Liver (tissue), 9 donors: ENCODE data around the gene MCTP1. TPM values are rescaled to one million over a fixed set of nuclear protein-coding genes. Genes with fewer than 3 reads are reported as not detected.

Source experiments
- DNase-seq: peaks from one replicate; pipeline ENCODE4 v3.0.0-alpha.2; 2017; ENCODE audit warnings: low spot score
- H3K27ac ChIP-seq, 2 donors: one replicate each; pipeline ENCODE4 v1.7.0; 2013; ENCODE audit warnings: inconsistent platforms in 2 of 2, low read length in 2 of 2, control low read depth in 1 of 2, low read depth in 1 of 2, mild to moderate bottlenecking in 1 of 2
- H3K27me3 ChIP-seq, 4 donors: one replicate each; pipeline versions ENCODE4 v1.6.1 to v1.7.0; 2013; ENCODE audit warnings: low read length in 3 of 4, inconsistent platforms in 1 of 4, mild to moderate bottlenecking in 1 of 4, moderate library complexity in 1 of 4; ENCODE audit not compliant: control insufficient read depth in 4 of 4, insufficient read depth in 4 of 4
- H3K36me3 ChIP-seq, 4 donors: one replicate each; pipeline versions ENCODE4 v1.6.1 to v1.7.0; 2013; ENCODE audit warnings: low read length in 3 of 4, mild to moderate bottlenecking in 3 of 4, low read depth in 1 of 4, moderate library complexity in 1 of 4; ENCODE audit not compliant: control insufficient read depth in 4 of 4, insufficient read depth in 3 of 4
- H3K4me1 ChIP-seq, 4 donors: one replicate each; pipeline versions ENCODE4 v1.6.1 to v1.7.0; 2013; ENCODE audit warnings: low read length in 3 of 4, mild to moderate bottlenecking in 3 of 4, moderate library complexity in 1 of 4; ENCODE audit not compliant: control insufficient read depth in 4 of 4, insufficient read depth in 4 of 4
- H3K4me3 ChIP-seq, 3 donors: one replicate each; pipeline versions ENCODE4 v1.6.1 to v1.7.0; 2013; ENCODE audit warnings: low read length in 3 of 3, control low read depth in 1 of 3, low read depth in 1 of 3, mild to moderate bottlenecking in 1 of 3
- H3K9ac ChIP-seq, 2 donors: one replicate each; pipeline ENCODE4 v1.7.0; 2013; ENCODE audit warnings: low read length in 2 of 2, mild to moderate bottlenecking in 2 of 2, moderate library complexity in 2 of 2, control low read depth in 1 of 2, low read depth in 1 of 2
- H3K9me3 ChIP-seq, 4 donors: one replicate each; pipeline versions ENCODE4 v1.6.1 to v1.7.0; 2013; ENCODE audit warnings: low read length in 3 of 4; ENCODE audit not compliant: control insufficient read depth in 4 of 4
- ATF3 ChIP-seq: IDR thresholded peaks from 2 replicates; pipeline ENCODE4 v1.6.1; 2016; ENCODE audit warnings: antibody characterized with exemption
- CTCF ChIP-seq: fragments of 150-350 bp; IDR thresholded peaks from 2 replicates; pipeline ENCODE4 v1.5.1; 2017; ENCODE audit warnings: improper control_type of control experiment, low read depth, low read length; ENCODE audit not compliant: missing input control
- EGR1 ChIP-seq, 2 donors: IDR thresholded peaks; 2 replicates each; pipeline ENCODE4 v1.6.1; 2016 to 2018; ENCODE audit warnings: antibody characterized with exemption in 2 of 2, low read depth in 2 of 2
- FOXA1 ChIP-seq: IDR thresholded peaks from 2 replicates; pipeline ENCODE4 v1.6.1; 2016; ENCODE audit warnings: antibody characterized with exemption
- FOXA2 ChIP-seq: IDR thresholded peaks from 2 replicates; pipeline ENCODE4 v1.6.1; 2016; ENCODE audit warnings: antibody characterized with exemption
- GABPA ChIP-seq, 2 donors: IDR thresholded peaks in 1 of 2; conservative IDR thresholded peaks in 1 of 2; 2 replicates each; pipeline ENCODE4 v1.6.1; 2016; ENCODE audit warnings: antibody characterized with exemption in 2 of 2, mild to moderate bottlenecking in 1 of 2, moderate library complexity in 1 of 2
- HNF4A ChIP-seq, 2 donors: conservative IDR thresholded peaks; 2 replicates each; pipeline ENCODE4 v1.6.1; 2016; ENCODE audit warnings: antibody characterized with exemption in 2 of 2, mild to moderate bottlenecking in 2 of 2
- HNF4G ChIP-seq: IDR thresholded peaks from 2 replicates; pipeline ENCODE4 v1.6.1; 2016; ENCODE audit warnings: antibody characterized with exemption
- JUND ChIP-seq, 2 donors: IDR thresholded peaks; 2 replicates each; pipeline ENCODE4 v1.6.1; 2016; ENCODE audit warnings: antibody characterized with exemption in 2 of 2
- MAX ChIP-seq: IDR thresholded peaks from 2 replicates; pipeline ENCODE4 v1.6.1; 2016; ENCODE audit warnings: antibody characterized with exemption
- NR2F2 ChIP-seq: IDR thresholded peaks from 2 replicates; pipeline ENCODE4 v1.6.1; 2016; ENCODE audit warnings: antibody characterized with exemption
- RAD21 ChIP-seq, 2 donors: IDR thresholded peaks; 2 replicates each; pipeline ENCODE4 v1.6.1; 2016; ENCODE audit warnings: antibody characterized with exemption in 2 of 2, mild to moderate bottlenecking in 2 of 2
- RXRA ChIP-seq, 2 donors: IDR thresholded peaks; 2 replicates each; pipeline ENCODE4 v1.6.1; 2017 to 2018; ENCODE audit warnings: antibody characterized with exemption in 2 of 2, mild to moderate bottlenecking in 1 of 2
- SP1 ChIP-seq: IDR thresholded peaks from 2 replicates; pipeline ENCODE4 v1.6.1; 2018; ENCODE audit warnings: antibody characterized with exemption, mild to moderate bottlenecking
- TAF1 ChIP-seq: conservative IDR thresholded peaks from 2 replicates; pipeline ENCODE4 v1.6.1; 2016; ENCODE audit warnings: antibody characterized with exemption, mild to moderate bottlenecking
- YY1 ChIP-seq: IDR thresholded peaks from 2 replicates; pipeline ENCODE4 v1.6.1; 2016; ENCODE audit warnings: antibody characterized with exemption, mild to moderate bottlenecking
- ZBTB33 ChIP-seq: IDR thresholded peaks from 2 replicates; pipeline ENCODE4 v1.6.1; 2016; ENCODE audit warnings: antibody characterized with exemption
- WGBS: extraction: QIAGEN DNeasy Blood & Tissue Kit; methylation state at CpG from one replicate; pipeline ENCODE4 v1.1.7; 2013; 5-methylcytosine and 5-hydroxymethylcytosine counted together
- polyA plus RNA-seq, 2 donors: library from polyadenylated mRNA; stranded (reverse) in 1 of 2; unstranded in 1 of 2; fragments of 200-250 nt in 1 of 2; fragments of >200 nt in 1 of 2; fragmentation: Nextera tagmentation in 1 of 2; extraction: Ambion mirVana in 1 of 2; gene quantifications; one replicate each; pipeline versions ENCODE4 v1.2.1 to v1.2.3, GENCODE V29; 2013 to 2015
- total RNA-seq, 2 donors: library from RNA; depleted of rRNA; stranded (reverse); fragments of >200 nt; gene quantifications; one replicate each; pipeline ENCODE4 v1.2.3, GENCODE V29; 2014
- TF ChIP-seq, protein P1 (sequence below): IDR thresholded peaks from 2 replicates; pipeline ENCODE4 v1.6.1; 2016; ENCODE audit warnings: antibody characterized with exemption, mild to moderate bottlenecking
- donor health status: healthy.
- donor health status: healthy.
- donor health status: healthy.
- donor health status: healthy.
- donor health status: healthy.

The MCTP1 gene
- total and polyA plus RNA-seq, 4 donors = 0.67 to 7.6 (median 4.3) TPM

DNA sequence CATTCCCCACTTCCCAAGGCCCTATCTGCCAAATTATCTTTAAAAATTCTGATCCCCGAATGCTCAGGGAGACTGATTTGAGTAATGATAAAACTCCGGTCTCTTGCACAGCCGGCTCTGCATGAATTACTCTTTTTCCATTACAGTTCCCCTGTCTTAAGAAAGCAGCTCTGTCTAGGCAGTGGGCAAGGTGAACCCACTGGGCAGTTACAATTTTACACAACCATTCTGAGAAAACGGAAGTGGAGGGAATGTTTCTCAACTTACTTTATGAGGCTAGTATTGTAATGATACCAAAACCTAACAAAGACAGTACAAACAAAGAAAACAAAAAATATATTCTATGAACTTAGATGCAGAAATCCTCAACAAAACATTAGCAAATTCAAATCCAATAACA lies 100.0 kb downstream of the MCTP1 start:
- Histone ChIP-seq H3K4me3 (no peak overlapping the region), H3K27me3 (no peaks in the 10 kb centered on the region), H3K4me1 (no peaks in the 10 kb centered on the region), H3K36me3 (no peaks in the 10 kb centered on the region), H3K27ac (no peak overlapping the region), H3K9me3 (no peaks in the 10 kb centered on the region), H3K9ac (no peak overlapping the region)
- no peak for DNase-seq
- 82% methylated on average over 4 of the region's 4 CpGs for WGBS
- TF ChIP-seq MAX = no peak
- TF ChIP-seq CTCF = no peak
- TF ChIP-seq, protein P1, sequence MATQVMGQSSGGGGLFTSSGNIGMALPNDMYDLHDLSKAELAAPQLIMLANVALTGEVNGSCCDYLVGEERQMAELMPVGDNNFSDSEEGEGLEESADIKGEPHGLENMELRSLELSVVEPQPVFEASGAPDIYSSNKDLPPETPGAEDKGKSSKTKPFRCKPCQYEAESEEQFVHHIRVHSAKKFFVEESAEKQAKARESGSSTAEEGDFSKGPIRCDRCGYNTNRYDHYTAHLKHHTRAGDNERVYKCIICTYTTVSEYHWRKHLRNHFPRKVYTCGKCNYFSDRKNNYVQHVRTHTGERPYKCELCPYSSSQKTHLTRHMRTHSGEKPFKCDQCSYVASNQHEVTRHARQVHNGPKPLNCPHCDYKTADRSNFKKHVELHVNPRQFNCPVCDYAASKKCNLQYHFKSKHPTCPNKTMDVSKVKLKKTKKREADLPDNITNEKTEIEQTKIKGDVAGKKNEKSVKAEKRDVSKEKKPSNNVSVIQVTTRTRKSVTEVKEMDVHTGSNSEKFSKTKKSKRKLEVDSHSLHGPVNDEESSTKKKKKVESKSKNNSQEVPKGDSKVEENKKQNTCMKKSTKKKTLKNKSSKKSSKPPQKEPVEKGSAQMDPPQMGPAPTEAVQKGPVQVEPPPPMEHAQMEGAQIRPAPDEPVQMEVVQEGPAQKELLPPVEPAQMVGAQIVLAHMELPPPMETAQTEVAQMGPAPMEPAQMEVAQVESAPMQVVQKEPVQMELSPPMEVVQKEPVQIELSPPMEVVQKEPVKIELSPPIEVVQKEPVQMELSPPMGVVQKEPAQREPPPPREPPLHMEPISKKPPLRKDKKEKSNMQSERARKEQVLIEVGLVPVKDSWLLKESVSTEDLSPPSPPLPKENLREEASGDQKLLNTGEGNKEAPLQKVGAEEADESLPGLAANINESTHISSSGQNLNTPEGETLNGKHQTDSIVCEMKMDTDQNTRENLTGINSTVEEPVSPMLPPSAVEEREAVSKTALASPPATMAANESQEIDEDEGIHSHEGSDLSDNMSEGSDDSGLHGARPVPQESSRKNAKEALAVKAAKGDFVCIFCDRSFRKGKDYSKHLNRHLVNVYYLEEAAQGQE = no peak
- TF ChIP-seq FOXA2 = no peak
- TF ChIP-seq TAF1 = no peak
- TF ChIP-seq SP1 = no peak
- no peak for TF ChIP-seq ATF3
- TF ChIP-seq GABPA (IDR thresholded peaks at IDR 0.05 in 1 of 2, conservative IDR thresholded peaks at IDR 0.05 in 1 of 2) = no peak
- no peak for TF ChIP-seq HNF4G
- TF ChIP-seq FOXA1 = no peak
- no peak for TF ChIP-seq RAD21 (IDR thresholded peaks at IDR 0.05)
- TF ChIP-seq JUND (IDR thresholded peaks at IDR 0.05) = no peak
- TF ChIP-seq HNF4A (conservative IDR thresholded peaks at IDR 0.05) = no peak
- no peak for TF ChIP-seq RXRA (IDR thresholded peaks at IDR 0.05)
- no peak for TF ChIP-seq ZBTB33
- no peak for TF ChIP-seq YY1
- TF ChIP-seq NR2F2 = no peak
- TF ChIP-seq EGR1 (IDR thresholded peaks at IDR 0.05; ENCODE audit: low read depth in 2 of 2) = no peak

GRCh38 chr5:95181644-95182043 lies 103.2 kb downstream of the MCTP1 start:
- no peak overlapping the region for H3K9ac ChIP-seq
- 28% methylated on average over 3 of the region's 3 CpGs for WGBS
- H3K4me1 ChIP-seq = no peaks in the 10 kb centered on the region
- H3K36me3 ChIP-seq = no peaks in the 10 kb centered on the region
- no peaks in the 10 kb centered on the region for H3K9me3 ChIP-seq
- no peaks in the 10 kb centered on the region for H3K27me3 ChIP-seq
- no peak overlapping the region for H3K4me3 ChIP-seq
- H3K27ac ChIP-seq = no peak overlapping the region
- TF ChIP-seq HNF4A (conservative IDR thresholded peaks at IDR 0.05) (peak in 1 of 2 donors; percentile 14), JUND (IDR thresholded peaks at IDR 0.05) (no peak), HNF4G (no peak)
- TF ChIP-seq, protein P1 = no peak
- DNase-seq = no peak
